ENCODE data around the gene NPY5R.

The NPY5R gene

DNA sequence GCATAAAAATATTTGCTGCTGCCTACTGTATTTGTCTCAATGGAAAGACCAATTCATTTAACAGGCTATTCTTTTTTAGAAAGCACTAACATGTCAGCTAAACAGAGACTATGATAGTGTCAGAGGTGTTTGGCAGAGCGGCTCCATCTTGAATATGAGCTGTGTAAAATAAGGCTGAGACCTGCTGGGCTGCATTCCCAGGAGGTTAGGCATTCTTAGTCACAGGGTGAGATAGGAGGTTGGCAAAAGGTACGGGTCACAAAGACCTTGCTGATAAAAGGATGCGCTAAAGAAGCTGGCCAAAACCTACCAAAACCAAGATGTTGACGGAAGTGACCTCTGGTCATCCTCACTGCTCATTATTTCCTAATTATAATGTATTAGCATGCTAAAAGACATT is 41.8 kb downstream of the NPY5R start:
- no peak for DNase-seq

DNA sequence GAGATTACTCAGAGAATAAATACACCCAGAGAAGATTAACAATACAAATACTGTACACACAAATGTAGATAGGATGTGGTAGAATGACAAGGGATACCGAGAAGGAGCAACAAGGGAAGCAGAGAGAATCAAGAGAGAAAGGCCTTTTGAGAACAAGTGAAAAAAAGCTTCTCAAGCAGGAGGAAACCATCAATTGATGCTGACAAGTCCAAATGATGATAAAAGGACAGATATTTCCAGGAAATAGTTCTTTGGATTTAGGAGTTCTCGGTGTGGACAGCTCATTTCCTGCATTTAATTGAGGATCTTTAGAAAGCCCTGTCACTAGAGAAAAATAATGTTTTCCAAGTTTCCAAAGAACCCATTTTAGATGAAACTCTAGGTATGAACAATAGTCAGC is 48.1 kb downstream of the NPY5R start:
- no peak for DNase-seq

DNA sequence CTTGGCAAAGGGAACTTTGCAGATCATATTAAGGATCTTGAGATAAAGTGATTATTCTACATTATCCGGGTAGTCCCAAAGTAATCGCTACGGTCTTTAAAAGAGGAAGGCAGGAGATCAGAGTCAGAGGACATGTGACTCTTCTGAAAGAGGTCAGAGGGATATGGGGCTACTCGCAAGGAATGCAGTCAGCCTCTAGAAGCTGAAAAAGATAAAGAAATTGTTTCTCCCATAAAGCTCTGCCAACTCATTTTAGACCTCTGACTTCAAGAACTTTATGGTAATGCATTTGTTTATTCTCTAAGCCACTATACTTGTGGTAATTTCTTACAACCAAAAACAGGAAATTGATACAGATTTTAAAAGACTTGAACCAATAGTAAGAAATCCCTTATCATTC is 48.6 kb downstream of the NPY5R start:
- no peak for DNase-seq

DNA sequence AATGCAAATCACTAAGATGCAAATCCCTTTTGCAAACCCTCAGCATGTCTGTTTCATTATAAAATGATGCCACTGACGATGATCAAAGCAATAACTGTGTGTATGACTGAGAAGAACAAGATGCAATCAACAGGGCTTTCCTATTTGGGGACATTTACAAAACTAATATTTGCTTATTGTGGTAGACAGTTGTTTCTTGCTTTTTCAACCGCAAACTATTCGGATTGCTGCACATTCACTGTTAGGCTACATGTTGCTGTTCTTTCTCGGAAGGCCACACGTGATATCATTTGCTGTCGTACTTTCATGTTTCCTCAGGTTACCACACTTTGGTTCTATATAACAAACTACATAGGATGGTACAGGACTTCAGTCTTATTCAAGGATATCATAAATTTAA is 49.8 kb downstream of the NPY5R start:
- DNase-seq: no peak

DNA sequence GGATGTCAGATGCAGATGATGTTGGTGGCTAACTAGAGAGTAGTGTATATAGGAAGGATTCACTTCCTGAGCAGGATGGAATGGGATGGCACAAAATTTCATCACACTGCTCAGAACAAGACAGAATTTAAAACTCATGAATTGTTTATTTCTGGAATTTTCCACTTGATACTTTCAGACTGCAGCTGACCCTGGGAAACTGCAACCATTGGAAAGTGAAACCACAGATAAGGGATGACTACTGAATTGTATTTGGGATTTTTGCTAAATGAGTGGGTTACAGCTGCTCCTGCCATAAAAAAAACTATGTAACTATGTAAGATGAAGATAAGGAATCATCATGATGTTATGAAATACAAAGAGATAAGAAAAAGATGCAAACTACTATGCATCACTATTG is 51.4 kb downstream of the NPY5R start:
- DNase-seq: no peak

DNA sequence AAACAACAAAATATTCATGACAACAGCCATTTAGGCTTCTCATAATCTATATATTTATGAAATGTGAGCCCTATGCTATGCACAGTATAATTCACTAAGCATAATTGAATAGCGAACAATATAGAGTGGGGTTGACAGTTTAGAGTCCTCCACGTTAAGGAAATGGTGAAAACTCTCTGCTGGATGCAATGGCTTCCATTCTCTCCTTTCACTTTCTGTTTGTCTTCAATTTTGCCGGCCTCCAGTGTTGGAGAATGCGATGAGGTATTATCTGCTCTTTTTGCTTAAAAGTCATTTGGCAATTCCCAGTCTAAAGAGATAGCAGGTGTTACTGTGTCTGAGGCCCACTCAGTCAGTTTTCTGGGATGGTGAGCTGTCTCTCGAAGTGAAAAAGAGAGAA is 52.1 kb downstream of the NPY5R start:
- DNase-seq: no peak

DNA sequence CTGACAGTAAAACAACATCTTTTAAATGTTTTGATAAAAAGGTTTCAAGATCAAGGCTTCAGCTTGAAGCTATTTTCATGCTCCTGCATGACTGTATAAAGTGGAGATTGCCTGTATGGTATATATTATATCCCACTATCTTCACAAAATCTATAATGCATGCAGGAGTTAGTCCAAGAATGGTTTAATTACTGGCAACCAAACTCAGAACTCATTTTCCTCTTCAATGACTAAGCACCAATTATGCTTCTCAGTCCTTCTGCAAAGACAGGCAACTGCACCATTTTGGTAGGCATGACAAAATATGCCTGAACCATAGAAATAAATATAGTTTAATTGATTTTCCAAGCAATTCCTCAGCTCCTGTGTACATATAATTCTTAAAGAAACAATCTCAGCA is 54.5 kb downstream of the NPY5R start:
- no peak for DNase-seq

DNA sequence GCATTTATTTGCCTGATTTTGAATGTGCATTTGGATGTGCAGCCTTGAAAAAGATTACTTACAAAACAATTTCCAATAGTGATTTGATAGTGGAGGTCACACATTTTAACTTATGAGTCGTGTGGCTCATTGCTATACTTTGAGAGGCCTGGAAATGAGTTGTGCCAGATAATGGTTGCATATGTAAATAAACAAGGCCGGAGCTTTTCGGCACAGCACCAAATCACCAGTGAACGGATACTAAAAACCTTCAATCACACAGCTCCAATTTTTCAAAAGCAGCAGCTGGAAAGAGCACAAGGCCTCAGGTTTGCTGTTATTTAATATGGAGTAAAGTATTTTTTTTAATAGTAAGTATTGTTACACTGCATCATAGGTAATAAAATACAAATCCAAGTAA is 57.2 kb downstream of the NPY5R start:
- no peak for DNase-seq

Data from CD4-positive, alpha-beta T cell treated with Interleukin-4 for 1 hour (primary cell).